Jurkat, Clone E6-1 (cell line): Measurements from ENCODE around the gene SHC3.

Source experiments
- DNase-seq: peaks from one replicate; pipeline ENCODE4 v3.0.0-alpha.2; 2011; ENCODE audit warnings: low read depth, low spot score
- H3K4me3 ChIP-seq: 2 replicates; pipeline ENCODE4 v1.5.1; 2011; ENCODE audit warnings: mild to moderate bottlenecking, low read length, control low read depth, moderate library complexity

The SHC3 gene

GRCh38 chr9:89189215-89189614, 10.6 kb upstream of the SHC3 start:
- no peak overlapping the region for H3K4me3 ChIP-seq
- DNase-seq, result no peak

GRCh38 chr9:89187950-89188349, 9.3 kb upstream of the SHC3 start:
- no peak for DNase-seq

DNA sequence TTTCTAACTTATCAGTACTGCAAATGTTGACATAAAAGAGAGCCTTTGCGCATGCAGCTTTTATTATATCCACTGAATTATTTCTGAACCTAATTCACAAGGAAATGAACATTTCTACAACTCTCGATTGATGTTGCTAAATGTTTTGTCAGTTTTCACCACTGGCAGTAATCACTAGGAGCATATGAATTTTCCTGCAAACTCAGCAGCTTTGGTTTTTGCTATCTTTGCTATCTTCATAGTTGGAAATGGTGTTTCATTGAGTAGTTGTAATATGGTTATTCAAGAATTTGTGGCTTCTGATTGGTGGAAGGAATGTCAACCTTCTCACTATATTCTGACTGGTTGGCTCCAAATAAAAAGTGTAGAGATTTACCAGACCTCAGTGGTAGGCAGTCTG, 8.9 kb upstream of the SHC3 start:
- no peak overlapping the region for H3K4me3 ChIP-seq
- DNase-seq, result no peak

More at GRCh38 chr9:89187950-89188349, 9.3 kb upstream of the SHC3 start:
- no peak overlapping the region for H3K4me3 ChIP-seq

GRCh38 chr9:89186960-89187359, 8.3 kb upstream of the SHC3 start:
- H3K4me3 ChIP-seq, result no peak overlapping the region
- DNase-seq, result no peak

DNA sequence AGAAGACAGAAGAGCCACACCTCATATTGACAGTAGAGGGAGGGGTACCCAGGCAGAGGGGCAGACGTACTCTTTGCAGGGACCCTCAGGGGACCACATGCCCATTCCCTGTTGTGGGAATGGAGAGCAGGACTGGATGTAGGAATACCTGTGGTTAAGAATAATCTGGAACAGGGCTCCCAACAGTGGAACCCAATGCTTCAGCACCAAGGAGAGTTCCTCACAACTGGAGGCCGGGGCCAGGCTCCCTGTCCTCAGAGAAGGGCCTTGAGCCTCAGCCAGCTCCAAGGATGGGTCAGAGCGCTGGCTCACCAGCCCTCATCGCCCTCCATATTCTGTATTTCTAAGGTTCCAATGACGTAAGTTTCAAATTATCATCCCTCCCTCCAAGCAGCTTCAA, 7.4 kb upstream of the SHC3 start:
- no peak overlapping the region for H3K4me3 ChIP-seq
- DNase-seq, result no peak

GRCh38 chr9:89183146-89183545, 4.5 kb upstream of the SHC3 start:
- DNase-seq, result no peak
- no peak overlapping the region for H3K4me3 ChIP-seq

GRCh38 chr9:89182369-89182768, 3.8 kb upstream of the SHC3 start:
- H3K4me3 ChIP-seq, result no peak overlapping the region
- no peak for DNase-seq

GRCh38 chr9:89179895-89180734, 1.5 kb upstream of the SHC3 start:
- peak overlapping the region; percentile 50 for H3K4me3 ChIP-seq

DNA sequence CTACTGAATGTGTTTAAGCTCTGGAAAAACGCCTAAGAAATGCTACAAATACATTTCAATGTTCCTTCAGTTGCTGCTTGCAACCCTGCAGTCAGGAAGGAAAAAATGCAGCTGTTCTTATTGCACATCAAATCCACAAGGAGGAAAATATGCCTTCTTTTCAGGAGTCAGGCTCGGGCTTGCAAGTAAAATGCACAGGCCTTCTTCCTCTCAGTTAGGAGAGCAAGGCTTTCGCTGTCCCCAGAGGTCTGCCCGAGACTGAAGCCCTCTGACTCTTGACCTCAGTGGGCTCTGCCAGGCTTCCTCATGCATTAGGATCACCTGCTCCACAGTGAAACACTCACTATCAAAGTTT, 899 bp upstream of the SHC3 start:
- no peak for DNase-seq
- H3K4me3 ChIP-seq, result peak overlapping the region; percentile 50

More at GRCh38 chr9:89179895-89180734, 1.5 kb upstream of the SHC3 start:
- peak; percentile 71 for DNase-seq

GRCh38 chr9:89178830-89179539, 367 bp upstream of the SHC3 start:
- no peak for DNase-seq
- H3K4me3 ChIP-seq, result peak overlapping the region; percentile 50

DNA sequence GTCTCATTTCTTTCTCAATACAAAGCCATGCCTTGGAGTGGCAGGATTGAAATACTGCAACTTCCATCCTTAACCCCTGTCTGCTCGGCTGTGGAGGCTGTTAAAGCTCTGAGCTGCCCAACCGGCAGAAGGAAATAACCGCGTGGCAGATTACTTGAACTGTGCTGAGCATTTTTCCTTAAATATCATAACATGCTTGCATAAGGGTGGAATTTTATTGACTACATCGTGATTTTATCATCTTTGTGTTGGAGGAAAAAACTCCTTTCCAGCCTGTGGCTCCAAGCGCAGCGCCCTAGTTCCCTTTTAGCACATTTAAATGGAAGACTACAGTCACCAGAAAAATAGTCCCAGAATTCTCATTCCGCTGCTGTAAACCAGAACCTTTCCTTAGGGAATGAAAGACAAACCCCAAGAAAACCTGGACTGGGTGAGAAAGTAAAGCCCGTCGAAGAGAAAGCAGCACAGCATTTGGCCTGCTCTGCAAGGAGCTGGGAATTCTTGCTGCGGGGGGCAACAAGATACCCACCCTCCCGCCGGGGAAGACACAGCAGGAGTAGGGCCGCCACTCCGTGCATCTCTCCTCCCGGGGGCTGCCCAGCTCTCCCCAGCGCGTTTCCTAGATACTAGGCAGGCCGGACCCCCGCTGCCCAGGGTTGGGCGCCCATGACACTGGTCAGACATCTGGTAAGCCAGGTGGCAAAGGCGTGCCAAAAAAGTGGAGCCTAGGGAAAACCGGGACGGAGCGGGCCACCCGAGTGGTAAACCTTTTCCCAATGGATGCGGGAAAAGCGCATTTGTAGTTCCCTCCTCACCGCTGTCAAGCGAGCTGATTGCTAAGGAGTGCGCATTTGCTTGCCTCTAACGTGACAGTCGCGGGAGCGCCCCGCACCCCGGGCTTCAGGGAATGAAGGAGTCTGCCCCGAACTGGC, 1.3 kb downstream of the SHC3 start:
- no peak for DNase-seq
- H3K4me3 ChIP-seq, result no peak overlapping the region

DNA sequence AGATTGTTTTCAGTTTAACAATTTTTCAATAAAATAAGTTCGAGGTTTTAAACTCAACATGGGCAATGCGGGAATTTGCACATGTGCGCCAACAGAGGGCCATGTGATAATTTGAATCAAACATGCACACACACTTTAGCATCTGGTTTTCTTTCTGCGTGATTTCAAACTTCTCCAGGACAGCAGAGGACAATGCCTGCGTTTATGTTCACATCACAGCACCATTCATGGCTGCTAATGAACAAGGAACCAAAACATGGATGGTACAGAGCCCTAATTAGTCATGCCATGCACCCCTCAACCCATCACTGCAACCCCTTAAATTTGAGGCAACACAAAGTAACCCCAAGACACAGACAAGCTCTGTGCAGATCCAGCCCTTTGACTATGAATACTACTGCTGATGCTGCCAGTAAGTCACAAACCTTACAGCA, 2.8 kb downstream of the SHC3 start:
- no peak for DNase-seq
- no peak overlapping the region for H3K4me3 ChIP-seq

- DNase-seq, result no peak
- no peak overlapping the region for H3K4me3 ChIP-seq
These were observed 4.3 kb downstream of the SHC3 start for GRCh38 chr9:89174291-89174690.

DNA sequence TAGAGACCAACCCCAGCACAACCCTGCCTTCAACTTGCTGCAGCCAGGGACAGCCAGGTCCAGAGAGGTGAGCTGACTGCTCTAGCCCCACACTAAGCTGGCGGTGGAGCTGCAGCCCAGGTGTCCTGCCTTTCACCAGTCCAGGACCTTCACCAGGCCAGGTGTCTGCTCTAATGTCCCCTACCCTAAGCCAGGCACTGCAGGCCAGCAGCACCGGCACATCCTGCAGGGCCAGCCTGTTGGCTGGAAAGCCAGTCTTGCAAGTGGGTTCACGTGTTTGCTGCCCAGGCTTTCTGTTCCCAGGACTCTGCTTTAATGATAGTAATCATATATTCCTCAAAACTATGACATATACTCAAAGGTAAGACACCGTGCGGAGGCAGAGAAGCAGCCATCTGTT, 5.5 kb downstream of the SHC3 start:
- no peak for DNase-seq
- no peak overlapping the region for H3K4me3 ChIP-seq

GRCh38 chr9:89172398-89172797, 6.2 kb downstream of the SHC3 start:
- DNase-seq, result no peak
- H3K4me3 ChIP-seq, result no peak overlapping the region

DNA sequence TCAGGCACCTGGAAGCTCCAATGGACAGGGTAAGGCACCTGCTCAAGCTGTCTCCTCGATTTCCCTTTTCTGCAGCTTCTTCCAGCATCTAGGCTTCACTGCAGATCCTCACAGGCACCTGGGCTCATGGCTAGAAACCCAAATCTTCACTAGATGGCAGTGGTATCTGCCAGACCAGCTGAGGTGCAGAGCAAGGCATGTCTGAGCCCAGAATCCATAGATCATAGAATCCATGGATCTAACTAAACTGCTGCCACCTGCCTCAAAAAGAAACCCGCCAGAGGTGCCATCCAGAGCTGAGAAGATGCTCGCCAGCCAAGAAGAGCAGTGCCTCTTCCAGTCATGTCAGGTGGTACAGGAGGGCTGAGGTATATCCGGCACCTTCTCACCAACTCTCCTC, 6.9 kb downstream of the SHC3 start:
- no peak overlapping the region for H3K4me3 ChIP-seq
- no peak for DNase-seq

DNA sequence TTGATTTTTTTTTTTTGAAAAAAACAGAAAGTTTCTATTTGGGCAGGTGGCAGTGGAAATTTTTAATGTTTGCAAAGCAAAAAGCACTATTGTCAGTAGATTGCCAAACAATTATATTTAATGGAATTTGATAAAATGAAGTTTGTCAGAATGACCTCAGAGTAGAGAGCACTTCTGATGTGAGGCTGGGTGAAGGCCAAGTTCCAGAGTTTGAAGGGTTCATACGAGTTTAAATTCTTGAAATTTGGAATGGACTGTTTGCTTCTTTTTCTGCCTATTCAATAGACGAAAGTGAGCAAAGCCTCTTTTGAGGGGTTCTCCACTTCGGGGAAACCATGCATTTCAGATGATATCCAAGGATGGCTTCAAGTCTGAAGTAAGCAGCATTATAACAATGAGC, 7.4 kb downstream of the SHC3 start:
- no peak overlapping the region for H3K4me3 ChIP-seq
- DNase-seq, result no peak

- no peak overlapping the region for H3K4me3 ChIP-seq
- DNase-seq, result no peak
These were observed 9.5 kb downstream of the SHC3 start for GRCh38 chr9:89168901-89169813.

GRCh38 chr9:89167788-89168187, 10.8 kb downstream of the SHC3 start:
- no peak overlapping the region for H3K4me3 ChIP-seq
- DNase-seq, result no peak
